ENCODE data around the gene KCNQ1.

KCNQ1 gene

GRCh38 chr11:2837651-2838050 is 392.8 kb downstream of the KCNQ1 start:
- no peak overlapping the region for H3K27ac ChIP-seq
- peak overlapping the region; percentile 36 to 86 (median 73); a peak in 19 of 22 replicates for H3K4me2 ChIP-seq
- H4K20me1 ChIP-seq: peaks cover 0 to 9% (median 0%) of the 10 kb centered on the region in 11 experiments; a peak in 2 of 22 replicates
- H3K4me3 ChIP-seq: no peak overlapping the region
- no peak for TF ChIP-seq Cebpa-rat (IDR thresholded peaks at IDR 0.05)
- H3K4me1 ChIP-seq: peaks cover 28 to 74% (median 56%) of the 10 kb centered on the region in 10 experiments
- H3K9ac ChIP-seq: no peak overlapping the region
- H3K9me3 ChIP-seq (replicated peaks in 1 of 11): no peaks in the 10 kb centered on the region
- H3K36me3 ChIP-seq: no peaks in the 10 kb centered on the region
- H3K27me3 ChIP-seq: no peaks in the 10 kb centered on the region

GRCh38 chr11:2838091-2838490 is 393.3 kb downstream of the KCNQ1 start:
- H3K4me1 ChIP-seq: peaks cover 28 to 74% (median 55%) of the 10 kb centered on the region in 10 experiments
- peaks cover 0 to 9% (median 0%) of the 10 kb centered on the region in 11 experiments; a peak in 2 of 22 replicates for H4K20me1 ChIP-seq
- H3K4me2 ChIP-seq: peak overlapping the region in 9 of 11 experiments; percentile 60 to 86 (median 73); a peak in 16 of 22 replicates
- H3K27me3 ChIP-seq: no peaks in the 10 kb centered on the region
- H3K9me3 ChIP-seq (replicated peaks in 1 of 11): no peaks in the 10 kb centered on the region
- H3K27ac ChIP-seq: no peak overlapping the region
- H3K36me3 ChIP-seq: no peaks in the 10 kb centered on the region
- no peak for TF ChIP-seq Cebpa-rat (IDR thresholded peaks at IDR 0.05)
- no peak overlapping the region for H3K9ac ChIP-seq
- no peak overlapping the region for H3K4me3 ChIP-seq

DNA sequence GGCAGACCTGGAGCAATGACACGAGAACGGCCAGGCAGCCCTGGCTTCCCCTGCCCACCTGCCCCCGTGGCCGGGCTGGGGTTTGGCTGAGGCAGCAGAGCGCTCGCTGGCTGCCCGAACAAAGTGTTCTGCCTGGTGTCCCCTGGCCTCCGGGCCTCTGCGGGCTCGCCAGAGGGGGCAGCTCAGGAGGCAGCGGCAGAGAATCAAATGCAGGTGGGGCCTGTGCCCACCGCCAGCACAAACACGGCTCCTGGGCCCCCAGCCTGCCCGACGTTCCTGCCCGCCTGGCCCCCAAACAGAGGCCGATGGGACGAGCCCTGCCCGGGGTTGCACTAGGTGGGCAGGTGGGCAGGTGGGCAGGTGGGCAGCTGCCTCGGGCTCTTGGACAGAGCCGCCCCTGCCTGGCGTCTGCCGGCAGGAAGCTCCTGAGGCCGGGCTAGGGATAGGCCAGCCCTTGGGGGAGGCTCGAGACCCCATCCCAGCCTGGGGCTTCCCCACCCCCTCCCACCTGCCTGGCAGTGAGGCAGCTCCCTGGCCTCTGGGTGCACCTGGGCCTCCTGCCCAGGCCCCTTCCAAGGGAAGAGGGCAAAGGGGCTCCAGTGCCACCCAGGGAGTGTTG is 394.0 kb downstream of the KCNQ1 start:
- H3K9me3 ChIP-seq (replicated peaks in 1 of 11): no peaks in the 10 kb centered on the region
- H3K4me1 ChIP-seq: peaks cover 32 to 74% (median 55%) of the 10 kb centered on the region in 10 experiments
- no peak for TF ChIP-seq Cebpa-rat (IDR thresholded peaks at IDR 0.05)

GRCh38 chr11:2839395-2839943 is 394.7 kb downstream of the KCNQ1 start:
- H4K20me1 ChIP-seq: peaks cover 0 to 13% (median 0%) of the 10 kb centered on the region in 11 experiments; a peak in 2 of 22 replicates
- H3K27ac ChIP-seq: peak overlapping the region in 7 of 11 experiments; percentile 15 to 48 (median 36); a peak in 8 of 22 replicates
- TF ChIP-seq Cebpa-rat (IDR thresholded peaks at IDR 0.05): no peak
- H3K9me3 ChIP-seq (replicated peaks in 1 of 11): no peaks in the 10 kb centered on the region
- no peak overlapping the region for H3K4me3 ChIP-seq
- peaks cover 39 to 74% (median 59%) of the 10 kb centered on the region in 10 experiments for H3K4me1 ChIP-seq
- H3K4me2 ChIP-seq: peak overlapping the region; percentile 7 to 86 (median 73); a peak in 20 of 22 replicates
- no peaks in the 10 kb centered on the region for H3K27me3 ChIP-seq
- peak overlapping the region in 6 of 11 experiments; percentile 11 to 50 (median 37); a peak in 8 of 22 replicates for H3K9ac ChIP-seq
- no peaks in the 10 kb centered on the region for H3K36me3 ChIP-seq

More for the DNA sequence above, 394.0 kb downstream of the KCNQ1 start:
- Histone ChIP-seq H4K20me1 (peaks cover 0 to 12% (median 0%) of the 10 kb centered on the region in 11 experiments; a peak in 2 of 22 replicates), H3K27me3 (no peaks in the 10 kb centered on the region), H3K9ac (peak overlapping the region in 4 of 11 experiments; percentile 33 to 50 (median 40); a peak in 6 of 22 replicates), H3K27ac (peak overlapping the region in 4 of 11 experiments; percentile 15 to 48 (median 38); a peak in 3 of 22 replicates), H3K4me3 (no peak overlapping the region), H3K36me3 (no peaks in the 10 kb centered on the region), H3K4me2 (peak overlapping the region in 10 of 11 experiments; percentile 7 to 86 (median 73); a peak in 19 of 22 replicates)

DNA sequence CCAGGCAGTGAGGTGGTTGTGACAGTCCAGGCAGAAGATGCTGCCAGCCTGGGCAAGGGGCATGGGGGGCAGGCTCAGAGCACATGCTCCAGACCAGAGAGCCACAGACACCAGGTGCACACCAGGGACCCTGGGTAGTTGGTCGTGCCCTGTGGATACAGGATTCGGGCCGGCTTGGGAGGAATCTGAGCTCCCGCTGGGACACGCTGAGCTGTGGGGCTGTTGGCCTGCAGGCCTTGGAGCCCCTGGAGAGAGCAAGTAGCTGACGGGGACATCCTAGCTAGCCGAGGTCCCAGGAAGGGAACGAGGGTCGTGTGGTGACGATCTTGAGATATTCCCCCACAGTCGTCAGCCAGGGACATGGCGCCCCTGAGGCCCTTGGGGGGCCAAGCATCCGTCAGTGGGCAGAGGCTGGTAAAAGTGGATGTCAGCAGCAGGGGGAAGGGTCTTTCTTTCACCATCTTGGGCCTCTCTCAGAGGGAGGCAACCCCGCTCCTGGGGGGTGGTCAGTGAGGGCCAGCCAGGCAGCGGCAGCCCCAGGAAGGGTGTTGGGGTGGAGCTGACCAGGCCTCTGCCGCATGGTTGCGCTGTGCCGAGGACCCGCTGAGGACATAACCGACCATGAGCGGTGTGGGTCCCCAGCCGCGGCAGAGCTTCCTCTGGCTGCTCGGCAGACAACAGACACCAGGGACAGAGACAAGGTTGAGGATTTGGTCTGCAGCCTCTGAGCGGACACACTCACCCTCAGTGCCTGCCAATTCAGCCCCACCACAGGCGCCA is 396.8 kb downstream of the KCNQ1 start:
- H3K36me3 ChIP-seq: no peaks in the 10 kb centered on the region
- H3K4me1 ChIP-seq: peaks cover 37 to 83% (median 70%) of the 10 kb centered on the region in 10 experiments
- H3K27me3 ChIP-seq: no peaks in the 10 kb centered on the region
- H3K9me3 ChIP-seq (replicated peaks in 1 of 11): no peaks in the 10 kb centered on the region
- no peak overlapping the region for H3K27ac ChIP-seq
- no peak overlapping the region for H3K9ac ChIP-seq
- H3K4me3 ChIP-seq: no peak overlapping the region
- H3K4me2 ChIP-seq: no peak overlapping the region
- H4K20me1 ChIP-seq: peaks cover 0 to 22% (median 0%) of the 10 kb centered on the region in 11 experiments; a peak in 2 of 22 replicates
- TF ChIP-seq Cebpa-rat (IDR thresholded peaks at IDR 0.05): no peak

DNA sequence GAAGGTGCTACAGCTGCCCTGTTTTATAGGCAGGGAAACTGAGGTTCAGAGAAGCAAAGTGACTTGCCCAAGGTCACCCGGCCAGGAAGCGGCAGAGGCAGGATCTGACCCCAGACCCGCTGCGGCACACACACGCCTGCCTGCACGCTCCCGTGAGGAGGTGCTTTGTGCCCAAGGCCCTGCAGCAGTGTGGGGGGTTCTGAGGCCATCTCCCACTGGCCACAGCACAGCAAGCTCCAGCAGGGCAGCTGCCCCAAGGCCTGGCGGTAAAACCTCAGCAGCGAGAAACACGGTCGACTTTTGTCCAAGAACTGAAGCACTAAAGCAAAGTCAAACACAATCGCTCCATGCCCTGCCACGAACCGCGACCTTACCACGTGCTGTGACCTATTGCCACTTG is 398.1 kb downstream of the KCNQ1 start:
- H3K9ac ChIP-seq: no peak overlapping the region
- H3K4me3 ChIP-seq: no peak overlapping the region
- no peak for TF ChIP-seq Cebpa-rat (IDR thresholded peaks at IDR 0.05)
- peaks cover 26 to 83% (median 67%) of the 10 kb centered on the region in 10 experiments for H3K4me1 ChIP-seq
- no peaks in the 10 kb centered on the region for H3K9me3 ChIP-seq (replicated peaks in 1 of 11)
- H4K20me1 ChIP-seq: peaks cover 0 to 23% (median 0%) of the 10 kb centered on the region in 11 experiments; a peak in 2 of 22 replicates
- no peaks in the 10 kb centered on the region for H3K27me3 ChIP-seq
- peak overlapping the region in 9 of 11 experiments; percentile 50 to 86 (median 77); a peak in 14 of 22 replicates for H3K4me2 ChIP-seq
- H3K27ac ChIP-seq: no peak overlapping the region
- H3K36me3 ChIP-seq: no peaks in the 10 kb centered on the region

- no peak for TF ChIP-seq Cebpa-rat (IDR thresholded peaks at IDR 0.05)
- Histone ChIP-seq H3K9me3 (replicated peaks in 1 of 11) (no peaks in the 10 kb centered on the region), H3K4me2 (peak overlapping the region; percentile 3 to 86 (median 70); a peak in 20 of 22 replicates), H3K27me3 (no peaks in the 10 kb centered on the region), H3K27ac (no peak overlapping the region), H4K20me1 (peaks cover 0 to 23% (median 0%) of the 10 kb centered on the region in 11 experiments; a peak in 2 of 22 replicates), H3K36me3 (no peaks in the 10 kb centered on the region), H3K9ac (no peak overlapping the region), H3K4me1 (peaks cover 24 to 83% (median 67%) of the 10 kb centered on the region in 10 experiments), H3K4me3 (no peak overlapping the region)
Measured at GRCh38 chr11:2843551-2843950, 398.7 kb downstream of the KCNQ1 start.

- H3K36me3 ChIP-seq: no peaks in the 10 kb centered on the region
- H3K27me3 ChIP-seq: no peaks in the 10 kb centered on the region
- H3K4me3 ChIP-seq: no peak overlapping the region
- H3K4me1 ChIP-seq: peaks cover 17 to 83% (median 67%) of the 10 kb centered on the region in 10 experiments
- no peaks in the 10 kb centered on the region for H3K9me3 ChIP-seq (replicated peaks in 1 of 11)
- H3K9ac ChIP-seq: peak overlapping the region in 4 of 11 experiments; percentile 11 to 56 (median 32); a peak in 5 of 22 replicates
- peak overlapping the region; percentile 3 to 86 (median 70); a peak in 21 of 22 replicates for H3K4me2 ChIP-seq
- H3K27ac ChIP-seq: peak overlapping the region in 3 of 11 experiments; percentile 43 to 62 (median 54); a peak in 6 of 22 replicates
- no peak for TF ChIP-seq Cebpa-rat (IDR thresholded peaks at IDR 0.05)
- H4K20me1 ChIP-seq: peaks cover 0 to 23% (median 0%) of the 10 kb centered on the region in 11 experiments; a peak in 2 of 22 replicates
Measured at GRCh38 chr11:2844116-2844842, 399.5 kb downstream of the KCNQ1 start.
